ENCODE data around the gene CD44.

The CD44 gene

DNA sequence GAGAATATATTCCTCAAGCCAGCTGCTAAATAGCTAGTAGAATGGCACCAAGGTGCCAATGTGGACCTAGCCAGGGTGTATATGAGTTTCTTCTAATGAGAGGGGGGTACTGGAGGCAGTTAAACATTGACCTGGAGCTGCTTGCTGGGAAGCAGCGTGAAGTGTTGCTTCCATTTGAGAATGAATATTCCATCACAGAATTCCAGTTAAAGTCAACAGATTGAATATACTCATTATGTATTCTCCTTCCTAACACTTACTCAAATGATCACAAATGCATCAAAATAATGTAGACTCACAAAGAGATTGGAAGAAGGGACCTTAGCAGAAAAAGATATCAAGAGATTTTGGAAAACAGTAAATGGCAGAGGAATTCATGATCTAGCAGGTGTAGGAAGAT is 102.1 kb downstream of the CD44 start:
- DNase-seq = no peak

DNA sequence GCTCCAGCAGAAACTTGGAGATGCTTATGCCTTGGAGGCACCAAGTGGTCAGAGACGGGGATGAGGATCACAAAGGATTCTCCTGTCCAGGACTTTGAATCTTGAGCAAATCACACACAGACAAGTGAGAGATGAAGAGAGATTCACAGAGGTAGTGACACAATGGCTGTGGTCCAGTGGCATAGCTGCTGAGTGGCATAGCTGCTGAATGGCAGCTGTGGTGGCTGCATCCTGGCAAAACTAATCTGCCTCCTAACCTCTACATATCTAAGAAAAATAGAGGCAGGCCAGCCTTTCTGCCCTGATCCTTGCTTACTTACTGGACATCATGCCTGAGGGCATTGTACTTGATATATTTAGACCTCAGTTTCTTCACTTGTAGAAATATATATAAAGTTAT is 102.6 kb downstream of the CD44 start:
- no peak for DNase-seq

DNA sequence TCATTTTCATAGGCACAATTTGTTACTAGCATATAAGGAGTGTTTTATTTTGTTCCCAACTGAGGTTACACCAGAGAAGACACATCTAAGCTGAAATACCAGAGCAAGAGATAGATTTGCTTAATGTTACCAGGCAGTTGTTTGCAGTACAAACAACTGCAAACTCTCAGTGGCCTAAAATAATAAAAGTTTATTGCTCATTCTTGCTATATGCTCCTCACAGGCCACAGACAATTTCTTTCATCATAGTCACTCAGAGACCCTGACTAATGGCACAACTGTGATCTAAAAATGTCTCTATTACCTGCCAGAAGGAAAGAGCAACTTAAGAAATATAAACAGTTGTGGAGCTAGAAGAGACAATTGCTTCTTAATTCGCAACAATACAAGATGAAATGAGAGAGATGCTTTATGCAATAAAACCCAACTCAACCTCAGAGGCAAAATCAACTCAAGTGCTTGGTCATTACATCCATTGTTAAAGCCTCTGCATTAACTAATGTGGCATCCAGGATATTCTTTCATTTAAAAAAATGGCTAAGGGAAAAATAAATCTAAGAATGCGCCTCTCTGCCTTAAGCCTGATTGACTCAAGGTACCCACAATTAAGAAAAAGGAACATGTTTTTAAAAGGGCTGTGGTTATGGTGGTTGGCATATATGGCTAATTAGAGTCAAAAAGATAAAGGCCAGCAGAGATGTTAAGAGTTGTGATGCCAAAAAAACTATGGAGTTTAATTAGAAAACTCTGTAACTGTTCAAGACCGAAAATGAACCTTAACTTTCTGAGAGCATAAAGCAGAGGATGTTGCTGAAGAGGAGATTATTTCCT is 103.7 kb downstream of the CD44 start:
- DNase-seq = peak; percentile 44

GRCh38 chr11:35243774-35244173 is 104.8 kb downstream of the CD44 start:
- no peak for DNase-seq

GRCh38 chr11:35245056-35245455 is 106.1 kb downstream of the CD44 start:
- no peak for DNase-seq

DNA sequence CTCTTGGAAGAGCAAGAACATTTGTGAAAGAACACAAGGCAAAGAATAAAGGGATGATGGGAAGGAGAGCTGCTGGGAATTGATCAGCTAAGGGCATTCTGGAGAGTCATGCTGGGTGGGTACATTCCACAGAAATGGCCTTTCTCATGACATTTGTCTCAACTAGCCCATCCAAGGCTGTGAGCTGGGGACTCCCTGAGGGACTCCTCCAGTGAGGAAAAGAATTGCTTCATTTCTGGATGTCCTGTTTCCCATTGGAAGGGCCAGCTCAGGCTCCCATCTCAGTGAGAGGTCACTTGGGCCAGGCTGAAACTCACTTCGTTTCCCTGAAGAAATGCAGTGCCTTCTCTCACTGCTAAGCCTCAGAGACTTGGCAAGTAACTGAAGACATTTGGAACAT is 106.8 kb downstream of the CD44 start:
- DNase-seq = no peak

GRCh38 chr11:35246745-35247144 is 107.8 kb downstream of the CD44 start:
- no peak for DNase-seq

DNA sequence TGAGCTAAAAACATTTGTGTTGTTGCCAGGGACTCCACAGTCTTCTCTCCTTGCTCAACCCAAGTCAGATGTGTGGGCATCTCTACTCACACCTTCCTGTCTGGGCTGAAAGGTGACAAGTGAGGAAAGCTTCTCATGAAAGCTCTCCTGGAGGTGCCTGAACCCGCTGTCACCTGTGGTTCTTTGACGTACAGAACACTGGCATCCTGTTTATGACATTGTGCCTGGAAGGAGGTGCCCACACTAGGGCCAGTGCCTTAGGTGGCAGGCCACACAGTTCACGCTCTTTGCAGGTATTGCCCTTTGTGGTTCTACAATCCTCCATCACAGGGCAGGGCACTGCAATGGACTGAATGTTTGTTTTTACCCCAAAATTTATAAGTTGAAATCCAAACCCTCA is 108.5 kb downstream of the CD44 start:
- no peak for DNase-seq

GRCh38 chr11:35247863-35248262 is 108.9 kb downstream of the CD44 start:
- no peak for DNase-seq

DNA sequence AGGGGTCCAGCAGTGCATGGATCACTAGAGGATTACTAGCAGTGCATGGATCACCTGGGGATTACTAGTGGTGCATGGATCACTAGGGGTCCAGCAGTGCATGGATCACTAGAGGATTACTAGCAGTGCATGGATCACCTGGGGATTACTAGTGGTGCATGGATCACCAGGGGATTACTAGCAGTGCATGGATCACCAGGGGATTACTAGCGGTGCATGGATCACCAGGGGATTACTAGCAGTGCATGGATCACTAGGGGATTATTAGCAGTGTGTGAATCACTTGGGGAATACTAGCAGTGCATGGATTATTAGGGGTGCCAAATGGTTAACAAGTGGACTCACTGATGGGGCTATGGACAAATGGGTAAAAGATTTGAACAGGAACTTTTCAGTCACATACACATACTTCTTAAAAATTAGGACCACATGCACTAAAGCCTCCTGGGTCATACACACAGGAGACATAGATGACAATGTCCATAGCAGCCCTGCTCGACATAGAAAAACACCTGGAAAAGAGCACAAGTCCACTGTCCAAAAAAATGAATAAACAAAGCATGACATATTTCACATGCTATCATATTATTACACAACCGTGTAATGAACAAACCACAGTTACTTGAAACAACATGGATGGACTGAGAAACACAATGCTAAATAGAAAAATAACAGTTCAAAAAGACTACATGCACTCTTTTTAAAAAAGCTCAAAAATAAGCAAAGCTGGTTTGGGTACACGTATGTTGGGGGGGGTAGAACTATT is 109.8 kb downstream of the CD44 start:
- DNase-seq = no peak

GRCh38 chr11:35250192-35250591 is 111.2 kb downstream of the CD44 start:
- no peak for DNase-seq

DNA sequence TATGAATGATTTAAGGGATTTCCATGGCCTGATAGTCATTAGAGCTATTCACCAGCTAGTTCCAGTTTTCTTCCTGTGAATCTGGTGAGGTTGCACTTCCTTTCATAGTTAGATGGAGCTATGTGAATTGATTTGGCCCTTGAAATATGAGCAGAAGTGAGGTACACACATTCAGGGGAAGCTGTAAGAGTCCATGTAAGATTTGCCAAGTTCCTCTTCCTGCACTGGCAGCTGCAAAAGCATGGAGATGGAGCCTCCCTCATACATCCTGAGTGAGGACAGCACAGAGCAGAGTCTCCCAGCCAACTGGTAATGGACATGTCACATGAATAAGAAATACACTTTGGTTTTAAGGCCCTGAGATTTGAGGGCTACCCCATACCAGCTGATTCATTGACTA is 111.7 kb downstream of the CD44 start:
- DNase-seq = no peak

DNA sequence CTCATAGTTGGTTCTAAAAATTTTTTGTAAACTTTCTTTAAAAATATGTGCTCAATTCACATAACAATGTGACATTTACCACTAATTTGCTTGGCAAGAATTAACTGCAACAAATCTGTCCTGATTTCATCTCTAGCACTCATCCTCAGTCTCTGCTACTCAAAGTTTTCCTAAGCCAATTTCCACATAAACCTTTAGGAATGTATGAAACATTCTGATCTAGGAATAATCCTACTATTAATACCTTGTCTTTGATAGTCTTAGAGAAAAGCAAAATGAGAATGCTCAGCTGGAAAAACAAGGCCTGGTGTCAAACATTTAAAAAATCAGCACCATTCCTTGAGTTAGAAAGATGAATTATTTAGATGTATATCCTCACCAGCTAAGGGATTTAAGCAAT is 114.3 kb downstream of the CD44 start:
- DNase-seq = no peak

- DNase-seq = no peak
Observed at GRCh38 chr11:35255514-35255913, 116.5 kb downstream of the CD44 start.

DNA sequence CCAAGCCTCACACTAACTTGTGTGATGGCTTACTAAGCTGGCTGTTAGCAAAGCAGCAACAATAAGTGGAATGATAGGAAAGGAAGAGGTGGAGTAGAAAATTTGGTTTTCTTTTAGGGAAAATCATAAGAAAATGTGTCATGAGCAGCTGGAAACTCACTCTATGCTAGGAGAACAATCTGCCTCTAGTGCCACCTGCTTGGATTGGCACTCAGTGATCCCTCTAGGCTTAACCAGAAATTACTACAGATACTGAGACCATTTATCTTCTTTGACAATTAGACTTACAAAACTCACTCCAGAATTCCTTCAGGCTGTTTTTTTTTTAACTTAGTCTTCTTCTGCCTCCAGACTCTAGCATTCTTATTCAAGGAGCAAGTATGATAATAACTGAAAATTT is 117.3 kb downstream of the CD44 start:
- no peak for DNase-seq

DNA sequence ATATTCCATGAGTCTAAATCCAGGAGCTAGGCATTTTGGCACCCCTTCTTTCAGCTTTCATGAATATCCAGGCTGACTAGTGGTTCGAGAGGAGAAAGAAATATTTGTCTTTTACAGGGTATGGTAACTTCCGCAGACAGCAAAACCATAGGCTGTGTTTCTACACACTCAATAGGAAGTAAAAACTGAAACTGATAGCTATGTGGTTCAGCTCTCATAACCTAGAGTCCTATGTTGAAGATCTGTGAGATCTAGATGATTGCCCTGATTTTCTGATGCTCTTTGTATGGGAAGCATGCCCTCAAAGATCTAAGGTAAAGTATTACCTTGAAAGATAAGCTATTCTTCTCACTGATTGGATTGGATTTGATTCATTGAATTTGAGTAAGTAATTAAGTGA is 118.3 kb downstream of the CD44 start:
- DNase-seq = no peak

- DNase-seq = no peak
Observed at GRCh38 chr11:35259529-35259928, 120.6 kb downstream of the CD44 start.

GRCh38 chr11:35260342-35260985 is 121.5 kb downstream of the CD44 start:
- DNase-seq = peak; percentile 39

GRCh38 chr11:35261197-35261596 is 122.2 kb downstream of the CD44 start:
- no peak for DNase-seq

DNA sequence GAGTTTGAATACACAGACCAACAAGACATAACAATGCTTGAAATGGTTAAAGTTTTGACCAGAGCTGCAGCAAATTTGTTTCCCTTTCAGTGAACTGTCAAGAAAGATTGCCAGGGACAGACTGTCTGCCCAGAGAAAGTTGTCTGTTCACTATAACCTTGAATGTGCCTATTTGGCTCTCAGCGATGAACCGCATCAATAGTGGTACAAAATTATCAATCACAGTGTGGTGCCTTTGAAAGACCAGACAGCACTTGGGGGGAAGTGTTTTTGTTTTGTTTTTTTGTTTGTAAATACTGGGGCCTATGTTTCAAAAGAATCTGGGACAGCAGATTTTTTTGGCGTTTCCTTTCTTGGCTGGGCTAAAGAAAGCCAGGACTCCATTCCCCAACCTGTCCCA is 123.1 kb downstream of the CD44 start:
- no peak for DNase-seq

GRCh38 chr11:35262735-35263134 is 123.8 kb downstream of the CD44 start:
- DNase-seq = no peak

- DNase-seq = no peak
Observed at GRCh38 chr11:35265755-35266454, 126.9 kb downstream of the CD44 start.

- no peak for DNase-seq
Observed at GRCh38 chr11:35267504-35267903, 128.5 kb downstream of the CD44 start.
